ENCODE measurements around the gene RNF144B. TPM values are rescaled to one million over a fixed set of nuclear protein-coding genes. Genes with fewer than 3 reads are reported as not detected.
A peak's percentile ranks its signal among the peaks of the same experiment; 100 is the strongest.

Gene RNF144B
- total and polyA plus RNA-seq, 2 donors (not counting 1 experiment from before 2014, with no cell fraction given) = 0.61 to 0.83 TPM

DNA sequence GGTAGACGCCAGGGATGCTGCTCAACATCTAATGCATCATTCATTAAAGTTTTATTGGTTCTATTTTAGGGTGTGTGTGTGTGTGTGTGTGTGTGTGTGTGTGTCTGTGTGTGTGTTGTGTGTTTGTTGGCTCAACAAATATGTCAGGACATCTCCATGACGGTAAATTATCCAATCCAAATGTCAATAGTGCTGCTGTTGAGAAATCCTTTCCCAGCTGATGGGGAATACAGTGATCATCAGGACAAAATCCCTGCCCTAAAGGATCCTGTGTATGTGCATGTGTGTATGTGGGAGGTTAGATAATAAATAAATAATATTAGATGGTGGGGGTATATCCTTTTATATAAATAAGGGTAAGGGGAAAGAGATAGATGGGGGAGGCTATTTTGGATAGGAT, 59.6 kb downstream of the RNF144B start:
- no peaks in the 10 kb centered on the region for H3K9me3 ChIP-seq (ENCODE audit: control insufficient read depth, insufficient read depth, low read depth, low read length)
- peaks cover 3% of the 10 kb centered on the region for H3K4me1 ChIP-seq (ENCODE audit: control insufficient read depth, extremely low read depth, insufficient read depth, low read length)
- no peaks in the 10 kb centered on the region for H3K27me3 ChIP-seq (ENCODE audit: control insufficient read depth, insufficient read depth, low read length)
- H3K4me2 ChIP-seq (ENCODE audit: extremely low read depth, insufficient read depth, low read length) = no peak overlapping the region
- no peak for TF ChIP-seq EZH2 (IDR thresholded peaks at IDR 0.05; ENCODE audit: low read length, missing control alignments)
- TF ChIP-seq, protein P1, sequence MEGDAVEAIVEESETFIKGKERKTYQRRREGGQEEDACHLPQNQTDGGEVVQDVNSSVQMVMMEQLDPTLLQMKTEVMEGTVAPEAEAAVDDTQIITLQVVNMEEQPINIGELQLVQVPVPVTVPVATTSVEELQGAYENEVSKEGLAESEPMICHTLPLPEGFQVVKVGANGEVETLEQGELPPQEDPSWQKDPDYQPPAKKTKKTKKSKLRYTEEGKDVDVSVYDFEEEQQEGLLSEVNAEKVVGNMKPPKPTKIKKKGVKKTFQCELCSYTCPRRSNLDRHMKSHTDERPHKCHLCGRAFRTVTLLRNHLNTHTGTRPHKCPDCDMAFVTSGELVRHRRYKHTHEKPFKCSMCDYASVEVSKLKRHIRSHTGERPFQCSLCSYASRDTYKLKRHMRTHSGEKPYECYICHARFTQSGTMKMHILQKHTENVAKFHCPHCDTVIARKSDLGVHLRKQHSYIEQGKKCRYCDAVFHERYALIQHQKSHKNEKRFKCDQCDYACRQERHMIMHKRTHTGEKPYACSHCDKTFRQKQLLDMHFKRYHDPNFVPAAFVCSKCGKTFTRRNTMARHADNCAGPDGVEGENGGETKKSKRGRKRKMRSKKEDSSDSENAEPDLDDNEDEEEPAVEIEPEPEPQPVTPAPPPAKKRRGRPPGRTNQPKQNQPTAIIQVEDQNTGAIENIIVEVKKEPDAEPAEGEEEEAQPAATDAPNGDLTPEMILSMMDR (conservative IDR thresholded peaks at IDR 0.05 in 1 of 2, IDR thresholded peaks at IDR 0.05 in 1 of 2; ENCODE audit: low read depth in 1 of 2, low read length in 2 of 2) = no peak
- no peak overlapping the region for H2AFZ ChIP-seq (ENCODE audit: low read length)
- H3K9ac ChIP-seq (ENCODE audit: insufficient read depth, low read length) = no peak overlapping the region
- H3K4me3 ChIP-seq (replicated peaks in 1 of 4; ENCODE audit: control extremely low read depth in 1 of 4, insufficient read depth in 1 of 4, low read depth in 3 of 4, low read length in 4 of 4) = no peak overlapping the region
- no peaks in the 10 kb centered on the region for H3K79me2 ChIP-seq (ENCODE audit: control insufficient read depth, insufficient read depth, low read length)
- H4K20me1 ChIP-seq (ENCODE audit: control insufficient read depth, extremely low read depth, insufficient read depth, low read length) = no peaks in the 10 kb centered on the region
- H3K27ac ChIP-seq (ENCODE audit: insufficient read depth, low read length) = no peak overlapping the region
- DNase-seq (ENCODE audit: low read depth in 2 of 2) = no peak
- no peaks in the 10 kb centered on the region for H3K36me3 ChIP-seq (ENCODE audit: control insufficient read depth, insufficient read depth, low read length)

DNA sequence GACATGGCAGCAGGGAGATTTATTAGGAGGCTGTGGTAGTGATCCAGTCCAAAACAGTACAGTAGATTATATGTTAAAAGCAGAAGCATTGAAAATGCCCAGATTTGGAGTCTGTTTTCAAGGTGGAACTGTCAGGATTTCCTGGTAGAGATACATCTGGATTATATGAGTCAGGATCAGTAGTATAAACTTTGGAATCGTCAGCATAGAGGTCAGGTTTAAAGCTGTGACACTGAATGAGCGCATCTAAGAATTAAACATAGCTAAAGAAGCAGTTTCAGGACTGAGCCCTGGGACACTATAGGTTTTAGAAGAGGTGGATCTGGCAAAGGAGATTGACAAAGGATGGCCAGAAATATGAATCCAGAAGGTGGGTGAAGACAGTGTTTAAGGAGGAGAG, 60.4 kb downstream of the RNF144B start:
- Histone ChIP-seq H3K27me3 (ENCODE audit: control insufficient read depth, insufficient read depth, low read length) (no peaks in the 10 kb centered on the region), H3K9me3 (ENCODE audit: control insufficient read depth, insufficient read depth, low read depth, low read length) (no peaks in the 10 kb centered on the region), H3K36me3 (ENCODE audit: control insufficient read depth, insufficient read depth, low read length) (no peaks in the 10 kb centered on the region), H3K4me1 (ENCODE audit: control insufficient read depth, extremely low read depth, insufficient read depth, low read length) (peaks cover 3% of the 10 kb centered on the region), H4K20me1 (ENCODE audit: control insufficient read depth, extremely low read depth, insufficient read depth, low read length) (no peaks in the 10 kb centered on the region), H3K27ac (ENCODE audit: insufficient read depth, low read length) (no peak overlapping the region), H3K9ac (ENCODE audit: insufficient read depth, low read length) (no peak overlapping the region), H3K4me3 (replicated peaks in 1 of 4; ENCODE audit: control extremely low read depth in 1 of 4, insufficient read depth in 1 of 4, low read depth in 3 of 4, low read length in 4 of 4) (no peak overlapping the region), H2AFZ (ENCODE audit: low read length) (no peak overlapping the region), H3K4me2 (ENCODE audit: extremely low read depth, insufficient read depth, low read length) (no peak overlapping the region), H3K79me2 (ENCODE audit: control insufficient read depth, insufficient read depth, low read length) (no peaks in the 10 kb centered on the region)
- DNase-seq (ENCODE audit: low read depth in 2 of 2) = no peak
- no peak for TF ChIP-seq EZH2 (IDR thresholded peaks at IDR 0.05; ENCODE audit: low read length, missing control alignments)
- TF ChIP-seq, protein P1 (conservative IDR thresholded peaks at IDR 0.05 in 1 of 2, IDR thresholded peaks at IDR 0.05 in 1 of 2; ENCODE audit: low read depth in 1 of 2, low read length in 2 of 2) = no peak

DNA sequence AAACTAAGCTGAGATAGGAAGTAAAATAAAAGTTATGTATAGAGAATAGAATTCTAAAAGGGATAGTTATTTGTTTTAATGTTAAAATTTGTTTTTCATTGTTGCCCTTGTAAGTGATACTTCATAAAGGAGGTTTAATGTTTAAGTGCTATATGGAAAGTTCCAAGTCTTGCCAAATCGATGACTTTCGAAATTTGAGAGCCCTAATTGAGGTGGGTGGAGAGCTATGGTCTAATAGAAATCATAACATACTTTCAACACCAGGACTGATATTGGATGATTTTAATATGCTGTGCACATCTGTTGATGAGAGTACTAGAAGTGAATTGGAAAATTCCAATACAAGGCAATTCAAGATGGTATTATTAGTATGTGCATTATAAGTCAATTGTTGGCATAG, 64.6 kb downstream of the RNF144B start:
- Histone ChIP-seq H3K9ac (ENCODE audit: insufficient read depth, low read length) (no peak overlapping the region), H3K4me1 (ENCODE audit: control insufficient read depth, extremely low read depth, insufficient read depth, low read length) (peaks cover 3% of the 10 kb centered on the region), H3K27ac (ENCODE audit: insufficient read depth, low read length) (no peak overlapping the region), H3K4me3 (replicated peaks in 1 of 4; ENCODE audit: control extremely low read depth in 1 of 4, insufficient read depth in 1 of 4, low read depth in 3 of 4, low read length in 4 of 4) (no peak overlapping the region), H3K36me3 (ENCODE audit: control insufficient read depth, insufficient read depth, low read length) (no peaks in the 10 kb centered on the region), H3K79me2 (ENCODE audit: control insufficient read depth, insufficient read depth, low read length) (no peaks in the 10 kb centered on the region), H2AFZ (ENCODE audit: low read length) (no peak overlapping the region), H3K9me3 (ENCODE audit: control insufficient read depth, insufficient read depth, low read depth, low read length) (no peaks in the 10 kb centered on the region), H4K20me1 (ENCODE audit: control insufficient read depth, extremely low read depth, insufficient read depth, low read length) (no peaks in the 10 kb centered on the region), H3K4me2 (ENCODE audit: extremely low read depth, insufficient read depth, low read length) (no peak overlapping the region), H3K27me3 (ENCODE audit: control insufficient read depth, insufficient read depth, low read length) (no peaks in the 10 kb centered on the region)
- DNase-seq (ENCODE audit: low read depth in 2 of 2) = peak in 1 of 2 donors; percentile 5
- TF ChIP-seq EZH2 (IDR thresholded peaks at IDR 0.05; ENCODE audit: low read length, missing control alignments) = no peak
- TF ChIP-seq, protein P1 (conservative IDR thresholded peaks at IDR 0.05 in 1 of 2, IDR thresholded peaks at IDR 0.05 in 1 of 2; ENCODE audit: low read depth in 1 of 2, low read length in 2 of 2) = no peak

Data from fibroblast of lung (primary cell).